Breast epithelium (tissue), 3 donors: ENCODE data around the gene RDH16.
"Not testable (repeated sequence)": the region's sequence is repeated elsewhere in the genome, so short reads cannot be mapped to it uniquely, and the experiment has no call there.

Experiments used
- CTCF ChIP-seq, 3 donors: fragments of 450-650 bp; IDR thresholded peaks; one replicate each; pipeline ENCODE4 v1.5.1; 2016 to 2017; ENCODE audit warnings: antibody characterized with exemption in 3 of 3, mild to moderate bottlenecking in 3 of 3, moderate library complexity in 3 of 3
- POLR2A ChIP-seq: fragments of 450-650 bp; IDR thresholded peaks from one replicate; pipeline ENCODE4 v1.6.1; 2016; ENCODE audit warnings: antibody characterized with exemption, mild to moderate bottlenecking, moderate library complexity
- POLR2AphosphoS5 ChIP-seq, 3 donors: sonication (generic); formaldehyde crosslinking; IDR thresholded peaks; one replicate each; pipeline ENCODE4 v1.6.1; 2017; ENCODE audit warnings: antibody characterized with exemption in 3 of 3

- TF ChIP-seq CTCF (IDR thresholded peaks at IDR 0.05); POLR2AphosphoS5 (IDR thresholded peaks at IDR 0.05); POLR2A: not testable (repeated sequence)
Measured at GRCh38 chr12:56968910-56969309, 11.5 kb upstream of the RDH16 start.
